NCI-H2029 (cell line): ENCODE measurements around the gene BACH2.

Experiments
- DNase-seq: peaks from one replicate; lab custom pipeline; 2025; lab: John Stamatoyannopoulos, UW

BACH2 gene

GRCh38 chr6:90277302-90278011 lies 19.2 kb downstream of the BACH2 start:
- no peak for DNase-seq

GRCh38 chr6:90274451-90275030 lies 22.1 kb downstream of the BACH2 start:
- DNase-seq: no peak

- no peak for DNase-seq
Measured at GRCh38 chr6:90273863-90274262, 22.8 kb downstream of the BACH2 start.

- DNase-seq: no peak
Measured at GRCh38 chr6:90272895-90273294, 23.7 kb downstream of the BACH2 start.

- DNase-seq: no peak
Measured at GRCh38 chr6:90271831-90272230, 24.8 kb downstream of the BACH2 start.

GRCh38 chr6:90269334-90269733 lies 27.3 kb downstream of the BACH2 start:
- no peak for DNase-seq

GRCh38 chr6:90268178-90268577 lies 28.5 kb downstream of the BACH2 start:
- no peak for DNase-seq

- DNase-seq: no peak
Measured at GRCh38 chr6:90266905-90267621, 29.6 kb downstream of the BACH2 start.

GRCh38 chr6:90264561-90264960 lies 32.1 kb downstream of the BACH2 start:
- no peak for DNase-seq

- DNase-seq: no peak
Measured at GRCh38 chr6:90263633-90264032, 33.0 kb downstream of the BACH2 start.

GRCh38 chr6:90261801-90262200 lies 34.8 kb downstream of the BACH2 start:
- no peak for DNase-seq

GRCh38 chr6:90257486-90257738 lies 39.2 kb downstream of the BACH2 start:
- no peak for DNase-seq

- DNase-seq: no peak
Measured at GRCh38 chr6:90256698-90257485, 39.8 kb downstream of the BACH2 start.

GRCh38 chr6:90253631-90254030 lies 43.0 kb downstream of the BACH2 start:
- DNase-seq: no peak

- DNase-seq: no peak
Measured at GRCh38 chr6:90251295-90251992, 45.2 kb downstream of the BACH2 start.

GRCh38 chr6:90250405-90250804 lies 46.2 kb downstream of the BACH2 start:
- DNase-seq: no peak

GRCh38 chr6:90249458-90249857 lies 47.2 kb downstream of the BACH2 start:
- no peak for DNase-seq

- DNase-seq: no peak
Measured at GRCh38 chr6:90249034-90249433, 47.6 kb downstream of the BACH2 start.

GRCh38 chr6:90247262-90247661 lies 49.4 kb downstream of the BACH2 start:
- no peak for DNase-seq

- no peak for DNase-seq
Measured at GRCh38 chr6:90241229-90241880, 55.3 kb downstream of the BACH2 start.

GRCh38 chr6:90238496-90239266 lies 58.0 kb downstream of the BACH2 start:
- no peak for DNase-seq
